ENCODE data around the gene RHBDF2.

- TF ChIP-seq CTCF (IDR thresholded peaks at IDR 0.05) (no peak), POLR2A (IDR thresholded peaks at IDR 0.05) (no peak), POLR2AphosphoS5 (IDR thresholded peaks at IDR 0.05) (no peak), EP300 (IDR thresholded peaks at IDR 0.05) (no peak)
Observed at GRCh38 chr17:76461765-76462555, 39.3 kb downstream of the RHBDF2 start.

All from suprapubic skin (tissue), 4 donors.